Parathyroid adenoma (tissue), 2 donors: ENCODE results near the gene DYSF.
"Not testable (repeated sequence)": the region's sequence is repeated elsewhere in the genome, so short reads cannot be mapped to it uniquely, and the experiment has no call there.

Source experiments
- H2AFZ ChIP-seq: fragments of 300-600 bp; sonication (generic); one replicate; pipeline ENCODE4 v1.7.0; 2017; ENCODE audit warnings: antibody characterized with exemption, mild to moderate bottlenecking
- H3K27ac ChIP-seq: fragments of 300-600 bp; sonication (generic); one replicate; pipeline ENCODE4 v1.7.0; 2017
- H3K27me3 ChIP-seq: fragments of 300-600 bp; sonication (generic); one replicate; pipeline ENCODE4 v1.7.0; 2017; ENCODE audit warnings: low read length; ENCODE audit not compliant: control insufficient read depth, insufficient read depth
- H3K36me3 ChIP-seq: fragments of 300-600 bp; sonication (generic); one replicate; pipeline ENCODE4 v1.7.0; 2017; ENCODE audit warnings: low read length; ENCODE audit not compliant: control insufficient read depth, insufficient read depth
- H3K4me1 ChIP-seq: fragments of 300-600 bp; sonication (generic); one replicate; pipeline ENCODE4 v1.7.0; 2017; ENCODE audit warnings: control low read depth
- H3K4me2 ChIP-seq: fragments of 300-600 bp; sonication (generic); one replicate; pipeline ENCODE4 v1.7.0; 2017; ENCODE audit warnings: low read length
- H3K4me3 ChIP-seq: fragments of 300-600 bp; sonication (generic); one replicate; pipeline ENCODE4 v1.7.0; 2017; ENCODE audit warnings: low read depth, low read length
- H3K79me2 ChIP-seq: fragments of 300-600 bp; sonication (generic); one replicate; pipeline ENCODE4 v1.7.0; 2017; ENCODE audit warnings: control low read depth
- H3K9ac ChIP-seq: fragments of 300-600 bp; sonication (generic); one replicate; pipeline ENCODE4 v1.7.0; 2017; ENCODE audit warnings: mild to moderate bottlenecking
- H3K9me3 ChIP-seq: fragments of 300-600 bp; sonication (generic); one replicate; pipeline ENCODE4 v1.7.0; 2017; ENCODE audit warnings: low read length; ENCODE audit not compliant: control insufficient read depth
- TF ChIP-seq, protein P1 (sequence below): fragments of 300-600 bp; sonication (generic); IDR thresholded peaks from one replicate; pipeline ENCODE4 v1.7.0; 2017; ENCODE audit warnings: antibody characterized with exemption, mild to moderate bottlenecking
- donor health status: primary hyperparathyroidism.

Gene DYSF

DNA sequence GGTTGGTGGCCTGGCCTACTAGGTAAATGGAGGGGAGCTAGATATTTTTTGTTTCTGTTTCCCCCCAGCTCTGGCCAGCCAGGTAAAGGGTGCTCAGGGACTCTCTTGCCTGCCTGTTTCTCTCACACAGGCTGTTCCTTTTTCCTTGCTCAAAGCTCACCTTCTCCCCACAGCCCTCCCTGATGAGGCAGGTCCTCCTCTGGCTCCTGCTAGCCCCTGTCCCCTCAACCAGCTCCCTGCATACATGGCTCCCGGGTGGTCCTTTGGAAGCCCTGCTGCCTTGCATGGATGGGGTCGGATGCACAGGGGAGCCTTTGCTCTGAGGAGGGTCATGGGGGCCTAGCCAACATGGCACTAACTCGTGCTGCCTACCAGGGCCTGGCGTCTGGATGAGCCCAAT, 27.8 kb downstream of the DYSF start:
- H3K4me1 ChIP-seq, result no peaks in the 10 kb centered on the region
- H2AFZ ChIP-seq, result no peak overlapping the region
- no peaks in the 10 kb centered on the region for H3K27me3 ChIP-seq
- no peaks in the 10 kb centered on the region for H3K36me3 ChIP-seq
- H3K79me2 ChIP-seq, result no peaks in the 10 kb centered on the region
- no peak overlapping the region for H3K9ac ChIP-seq
- H3K9me3 ChIP-seq, result no peaks in the 10 kb centered on the region
- H3K27ac ChIP-seq, result no peak overlapping the region
- H3K4me2 ChIP-seq, result no peak overlapping the region
- no peak overlapping the region for H3K4me3 ChIP-seq
- TF ChIP-seq, protein P1, sequence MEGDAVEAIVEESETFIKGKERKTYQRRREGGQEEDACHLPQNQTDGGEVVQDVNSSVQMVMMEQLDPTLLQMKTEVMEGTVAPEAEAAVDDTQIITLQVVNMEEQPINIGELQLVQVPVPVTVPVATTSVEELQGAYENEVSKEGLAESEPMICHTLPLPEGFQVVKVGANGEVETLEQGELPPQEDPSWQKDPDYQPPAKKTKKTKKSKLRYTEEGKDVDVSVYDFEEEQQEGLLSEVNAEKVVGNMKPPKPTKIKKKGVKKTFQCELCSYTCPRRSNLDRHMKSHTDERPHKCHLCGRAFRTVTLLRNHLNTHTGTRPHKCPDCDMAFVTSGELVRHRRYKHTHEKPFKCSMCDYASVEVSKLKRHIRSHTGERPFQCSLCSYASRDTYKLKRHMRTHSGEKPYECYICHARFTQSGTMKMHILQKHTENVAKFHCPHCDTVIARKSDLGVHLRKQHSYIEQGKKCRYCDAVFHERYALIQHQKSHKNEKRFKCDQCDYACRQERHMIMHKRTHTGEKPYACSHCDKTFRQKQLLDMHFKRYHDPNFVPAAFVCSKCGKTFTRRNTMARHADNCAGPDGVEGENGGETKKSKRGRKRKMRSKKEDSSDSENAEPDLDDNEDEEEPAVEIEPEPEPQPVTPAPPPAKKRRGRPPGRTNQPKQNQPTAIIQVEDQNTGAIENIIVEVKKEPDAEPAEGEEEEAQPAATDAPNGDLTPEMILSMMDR, result no peak

- H3K9me3 ChIP-seq, result no peaks in the 10 kb centered on the region
- H3K27me3 ChIP-seq, result no peaks in the 10 kb centered on the region
- no peak overlapping the region for H3K27ac ChIP-seq
- no peaks in the 10 kb centered on the region for H3K36me3 ChIP-seq
- no peak overlapping the region for H3K9ac ChIP-seq
- H2AFZ ChIP-seq, result no peak overlapping the region
- TF ChIP-seq, protein P1, result no peak
- no peaks in the 10 kb centered on the region for H3K4me1 ChIP-seq
- H3K4me3 ChIP-seq, result no peak overlapping the region
- H3K4me2 ChIP-seq, result no peak overlapping the region
- no peaks in the 10 kb centered on the region for H3K79me2 ChIP-seq
These were observed 28.7 kb downstream of the DYSF start for GRCh38 chr2:71482055-71482454.

GRCh38 chr2:71483246-71483645, 29.9 kb downstream of the DYSF start:
- Histone ChIP-seq H3K27me3 (no peaks in the 10 kb centered on the region), H3K9me3 (no peaks in the 10 kb centered on the region), H3K9ac (no peak overlapping the region), H3K36me3 (no peaks in the 10 kb centered on the region), H3K4me1 (no peaks in the 10 kb centered on the region), H3K4me2 (no peak overlapping the region), H3K79me2 (no peaks in the 10 kb centered on the region), H2AFZ (no peak overlapping the region), H3K4me3 (no peak overlapping the region), H3K27ac (no peak overlapping the region)
- TF ChIP-seq, protein P1, result no peak

DNA sequence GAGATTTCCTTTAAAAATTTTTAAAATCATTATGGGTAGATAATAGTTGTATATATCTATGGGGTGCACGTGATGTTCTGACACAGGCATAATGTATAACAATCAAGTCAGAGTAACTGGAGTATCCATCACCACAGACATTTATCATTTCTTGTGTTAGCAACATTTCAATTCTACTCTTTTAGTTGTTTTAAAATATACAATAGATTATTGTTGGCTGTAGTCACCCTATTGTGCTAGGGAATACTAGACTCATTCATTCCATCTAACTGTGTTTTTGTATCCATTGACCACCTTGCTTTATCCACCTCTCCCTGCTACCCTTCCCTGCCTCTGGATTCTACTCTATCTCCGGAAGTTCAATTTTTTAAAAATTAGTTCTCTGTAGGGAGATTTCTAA, 31.0 kb downstream of the DYSF start:
- TF ChIP-seq, protein P1, result no peak
- no peak overlapping the region for H3K27ac ChIP-seq
- no peaks in the 10 kb centered on the region for H3K4me1 ChIP-seq
- H3K4me3 ChIP-seq, result no peak overlapping the region
- H3K36me3 ChIP-seq, result no peaks in the 10 kb centered on the region
- H3K27me3 ChIP-seq, result no peaks in the 10 kb centered on the region
- H3K79me2 ChIP-seq, result no peaks in the 10 kb centered on the region
- no peak overlapping the region for H3K4me2 ChIP-seq
- H2AFZ ChIP-seq, result no peak overlapping the region
- no peaks in the 10 kb centered on the region for H3K9me3 ChIP-seq
- H3K9ac ChIP-seq, result no peak overlapping the region

- H3K9ac ChIP-seq, result no peak overlapping the region
- no peak overlapping the region for H3K27ac ChIP-seq
- H3K27me3 ChIP-seq, result no peaks in the 10 kb centered on the region
- no peaks in the 10 kb centered on the region for H3K79me2 ChIP-seq
- no peak overlapping the region for H3K4me2 ChIP-seq
- H3K4me1 ChIP-seq, result no peaks in the 10 kb centered on the region
- H2AFZ ChIP-seq, result no peak overlapping the region
- TF ChIP-seq, protein P1, result no peak
- no peaks in the 10 kb centered on the region for H3K9me3 ChIP-seq
- H3K4me3 ChIP-seq, result no peak overlapping the region
- H3K36me3 ChIP-seq, result no peaks in the 10 kb centered on the region
These were observed 33.7 kb downstream of the DYSF start for GRCh38 chr2:71486881-71487640.

GRCh38 chr2:71491551-71491950, 38.2 kb downstream of the DYSF start:
- H3K79me2 ChIP-seq, H3K36me3 ChIP-seq, H2AFZ ChIP-seq, H3K27ac ChIP-seq, H3K9me3 ChIP-seq, H3K27me3 ChIP-seq, H3K9ac ChIP-seq, H3K4me1 ChIP-seq, H3K4me2 ChIP-seq, H3K4me3 ChIP-seq: not testable (repeated sequence)
